Measurements from ENCODE around the gene HOXA6. TPM values are rescaled to one million over a fixed set of nuclear protein-coding genes. Genes with fewer than 3 reads are reported as not detected.
A peak's percentile ranks its signal among the peaks of the same experiment; 100 is the strongest.

HOXA6 gene
- total and polyA plus RNA-seq, 2 of the 4 experiments (the other 2 are of a cell fraction) = 1.4 to 1.8 TPM

DNA sequence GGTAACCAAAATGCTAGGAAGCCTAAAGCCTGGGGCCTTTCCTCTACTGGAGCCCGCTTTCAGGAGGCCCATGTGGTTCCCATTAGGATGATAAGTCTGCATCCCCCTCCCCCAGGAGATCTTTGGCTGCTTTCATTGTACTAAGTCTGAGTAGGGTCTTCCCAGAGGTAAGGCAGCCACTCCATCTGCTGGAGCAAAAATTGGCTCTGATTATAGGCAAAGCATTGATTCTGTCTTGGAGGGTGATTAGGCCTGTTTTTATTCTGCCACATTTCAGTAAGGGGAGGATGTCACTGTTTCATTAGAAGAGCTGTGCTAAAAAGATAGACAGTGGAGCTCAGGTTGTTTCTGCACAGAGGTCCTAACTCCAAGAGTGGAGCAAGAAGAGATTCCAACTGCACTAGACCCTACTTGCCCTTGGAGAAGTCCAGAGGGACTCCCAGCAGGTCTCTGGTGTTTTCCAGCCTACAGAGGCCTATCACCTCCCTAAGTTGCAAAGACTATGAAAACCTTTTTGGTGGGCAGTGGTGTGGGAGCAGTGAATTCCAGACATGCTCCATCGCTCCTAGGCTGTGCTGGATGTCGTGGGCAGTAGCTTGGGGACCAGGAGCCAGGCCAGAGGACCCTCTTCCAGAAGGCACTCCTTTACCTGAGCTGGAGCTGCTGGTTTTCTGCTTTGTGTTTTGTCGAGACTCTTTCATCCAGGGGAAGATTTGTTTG is 37.9 kb downstream of the HOXA6 start (continued):
- no peak for TF ChIP-seq MXI1 (IDR thresholded peaks at IDR 0.05; ENCODE audit: borderline replicate concordance, low read depth, low read length)
- no peak for TF ChIP-seq RFX5 (IDR thresholded peaks at IDR 0.05; ENCODE audit: low read depth, low read length)

DNA sequence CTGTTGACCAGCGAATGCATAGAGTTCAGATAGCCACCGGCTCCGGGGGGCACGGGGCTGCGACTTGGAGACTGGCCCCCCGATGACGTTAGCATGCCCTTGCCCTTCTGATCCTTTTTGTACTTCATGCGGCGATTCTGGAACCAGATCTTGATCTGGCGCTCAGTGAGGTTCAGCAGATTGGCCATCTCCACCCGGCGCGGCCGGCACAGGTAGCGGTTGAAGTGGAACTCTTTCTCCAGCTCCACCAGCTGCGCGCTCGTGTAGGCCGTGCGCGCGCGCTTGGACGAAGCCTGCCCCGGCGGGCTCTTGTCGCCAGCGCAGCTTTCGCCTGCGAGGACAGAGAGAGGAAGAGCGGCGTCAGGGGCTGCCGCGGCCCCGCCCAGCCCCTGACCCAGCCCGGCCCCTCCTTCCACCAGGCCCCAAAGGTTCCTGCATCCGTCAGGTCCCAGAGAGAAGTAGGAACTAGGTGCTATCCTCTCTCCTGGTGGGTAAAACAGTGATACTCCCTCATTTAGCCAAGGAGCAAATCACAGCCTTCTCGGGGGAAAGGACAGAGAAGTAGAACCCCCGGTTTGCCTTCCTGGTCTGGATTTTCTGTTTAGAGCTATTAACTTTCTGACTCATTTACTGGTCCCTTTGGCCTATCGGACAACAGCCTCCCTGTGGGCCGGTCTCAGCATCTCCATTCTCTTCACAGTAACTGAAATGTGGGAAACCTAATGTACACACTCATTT is 39.0 kb downstream of the HOXA6 start:
- POLR2A ChIA-PET (ENCODE audit: unreplicated experiment) = interaction anchor here (0.6 to 1.3 kb wide), 4 partner anchors 9 to 1032 kb away, joined by 3 to 14 read pairs (median 4); partner anchors contain the start of gene HOXA5
- peak overlapping the region; percentile 92 for H3K9ac ChIP-seq (ENCODE audit: low read depth, low read length)
- peak; percentile 47 for ATAC-seq (ENCODE audit: low read depth)

More for the DNA sequence above, 39.0 kb downstream of the HOXA6 start:
- peak overlapping the region; percentile 45 for H3K4me3 ChIP-seq (ENCODE audit: insufficient read depth, low read depth, low read length)
- peak overlapping the region; percentile 91 for H4K5ac ChIP-seq (ENCODE audit: low read depth, low read length)
- H2BK15ac ChIP-seq (ENCODE audit: low read depth, low read length) = no peak overlapping the region; the same call in 2 of the 3 replicates
- H2AK5ac ChIP-seq (ENCODE audit: low read depth, low read length) = peak overlapping the region; percentile 81
- H4K91ac ChIP-seq (ENCODE audit: insufficient read depth, low read depth, low read length) = peak overlapping the region; percentile 84
- peaks cover 9% of the 10 kb centered on the region; the same call in 1 of the 2 replicates for H4K20me1 ChIP-seq (ENCODE audit: insufficient read depth, low read length)
- H3K4me2 ChIP-seq (ENCODE audit: low read depth, low read length) = peak overlapping the region; percentile 85
- peaks cover 13% of the 10 kb centered on the region; the same call in 1 of the 2 replicates for H3K9me1 ChIP-seq (ENCODE audit: insufficient read depth, low read length)
- H4K8ac ChIP-seq (ENCODE audit: low read depth in 2 of 2, low read length in 2 of 2) = peak overlapping the region; percentile 53 to 82
- H2BK120ac ChIP-seq (ENCODE audit: low read depth, low read length) = peak overlapping the region; percentile 90
- peak overlapping the region; percentile 87 for H2AFZ ChIP-seq (replicated peaks; ENCODE audit: low read length, poor library complexity)
- peaks cover 0 to 42% of the 10 kb centered on the region in 2 experiments; a peak in 2 of 4 replicates for H3K79me1 ChIP-seq (ENCODE audit: low read depth in 1 of 2, low read length in 2 of 2)
- peak overlapping the region; percentile 92 for H3K4ac ChIP-seq (ENCODE audit: low read depth, low read length)
- in situ Hi-C loops (cut with MboI; ENCODE audit: low sequenced_read_pairs) (loop anchor here (10.0 kb wide), 1 partner anchor 914 kb away; no protein-coding TSS in a partner anchor), dilution Hi-C loops (cut with HindIII; ENCODE audit: low sequenced_read_pairs, unreplicated experiment) (no loop called here), intact Hi-C loops (cut with micrococcal nuclease) (no loop called here)
- peaks cover 9% of the 10 kb centered on the region; the same call in 1 of the 2 replicates for H3K36me3 ChIP-seq (ENCODE audit: control insufficient read depth, insufficient read depth, low read length)
- peaks cover 43% of the 10 kb centered on the region for H3K4me1 ChIP-seq (ENCODE audit: control insufficient read depth, insufficient read depth, low read length)
- no peaks in the 10 kb centered on the region for H3K9me3 ChIP-seq (ENCODE audit: control insufficient read depth, insufficient read depth, low read length)
- 2% methylated on average over 12 of the region's 41 CpGs; no CpG with 5 or more reads in 1 of the 2 experiments for WGBS, 2 experiments (ENCODE audit: extremely low coverage in 2 of 2, insufficient read length in 1 of 2)
- H2AK9ac ChIP-seq (replicated peaks; ENCODE audit: low read depth, low read length, poor library complexity) = peak overlapping the region; percentile 81
- H3K27ac ChIP-seq (ENCODE audit: insufficient read depth, low read length) = peak overlapping the region; percentile 98
- H3K27me3 ChIP-seq (ENCODE audit: control insufficient read depth, insufficient read depth, low read length) = no peaks in the 10 kb centered on the region
- peak overlapping the region; percentile 95 for H2BK5ac ChIP-seq (ENCODE audit: low read depth, low read length, poor library complexity, severe bottlenecking)
- BruUV-seq (replicated peaks) = no TSS peak
- CTCF ChIA-PET = interaction anchor here (1.0 to 1.1 kb wide), 2 partner anchors 36 to 418 kb away, joined by 3 to 4 read pairs; no protein-coding TSS in a partner anchor
- peak overlapping the region; percentile 98 for H3K23ac ChIP-seq (ENCODE audit: low read depth, low read length)
- H3K18ac ChIP-seq (ENCODE audit: low read depth, low read length) = peak overlapping the region; percentile 90
- H3K56ac ChIP-seq (ENCODE audit: extremely low read depth, insufficient read depth, low read length) = peak overlapping the region; percentile 97
- peak; percentile 88 for DNase-seq
- peak overlapping the region; percentile 92 for H2BK20ac ChIP-seq (ENCODE audit: low read depth, low read length)
- TF ChIP-seq NFE2L2 (IDR thresholded peaks at IDR 0.05; ENCODE audit: low read depth, low read length) (no peak), FOS (IDR thresholded peaks at IDR 0.05; ENCODE audit: low read depth, low read length) (0 out of 2 replicates have a peak, but pooled peaks have one; percentile 22), RAD21 (IDR thresholded peaks at IDR 0.05; ENCODE audit: low read length) (no peak), BHLHE40 (IDR thresholded peaks at IDR 0.05; ENCODE audit: low read depth, low read length) (no peak), SMC3 (IDR thresholded peaks at IDR 0.05; ENCODE audit: low read depth, low read length) (no peak), MAZ (IDR thresholded peaks at IDR 0.05; ENCODE audit: borderline replicate concordance, low read depth, low read length) (no peak), RCOR1 (IDR thresholded peaks at IDR 0.05; ENCODE audit: insufficient replicate concordance, low read length) (no peak), POLR2A (IDR thresholded peaks at IDR 0.05; ENCODE audit: low read depth, low read length) (peak; percentile 64)
- H3K14ac ChIP-seq (replicated peaks; ENCODE audit: low read depth, low read length) = peak overlapping the region; percentile 90
